ENCODE results near the gene HERC3. TPM values are rescaled to one million over a fixed set of nuclear protein-coding genes. Genes with fewer than 3 reads are reported as not detected.

HERC3 gene
- total RNA-seq, 4 donors from 2014 or later, result 37.4 to 75.4 (median 47.8) TPM

DNA sequence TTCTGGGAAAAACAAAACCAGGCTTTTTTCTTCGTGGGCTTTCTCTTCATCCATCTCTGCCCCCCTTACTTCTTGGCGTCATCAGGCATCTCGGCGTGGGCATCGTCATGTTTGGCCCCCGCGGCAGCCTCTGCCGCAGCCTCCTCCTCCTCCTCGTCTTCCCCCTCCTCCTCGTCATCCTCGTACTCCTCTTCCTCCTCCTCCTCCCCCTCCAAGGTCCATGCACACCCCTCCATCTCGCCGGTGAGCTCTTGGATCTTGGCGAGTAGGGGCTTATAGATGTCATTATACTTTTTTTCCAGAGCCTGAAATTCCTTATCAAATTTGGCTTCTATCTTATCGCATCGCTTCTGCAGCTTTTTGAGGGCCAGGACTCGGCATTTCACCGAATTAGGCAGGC is 104.9 kb downstream of the HERC3 start:
- H3K9me3 ChIP-seq, result no peaks in the 10 kb centered on the region
- no peaks in the 10 kb centered on the region for H3K36me3 ChIP-seq
- no peaks in the 10 kb centered on the region for H3K4me1 ChIP-seq
- no peak for TF ChIP-seq POLR2A (IDR thresholded peaks at IDR 0.05)
- TF ChIP-seq, protein P1, sequence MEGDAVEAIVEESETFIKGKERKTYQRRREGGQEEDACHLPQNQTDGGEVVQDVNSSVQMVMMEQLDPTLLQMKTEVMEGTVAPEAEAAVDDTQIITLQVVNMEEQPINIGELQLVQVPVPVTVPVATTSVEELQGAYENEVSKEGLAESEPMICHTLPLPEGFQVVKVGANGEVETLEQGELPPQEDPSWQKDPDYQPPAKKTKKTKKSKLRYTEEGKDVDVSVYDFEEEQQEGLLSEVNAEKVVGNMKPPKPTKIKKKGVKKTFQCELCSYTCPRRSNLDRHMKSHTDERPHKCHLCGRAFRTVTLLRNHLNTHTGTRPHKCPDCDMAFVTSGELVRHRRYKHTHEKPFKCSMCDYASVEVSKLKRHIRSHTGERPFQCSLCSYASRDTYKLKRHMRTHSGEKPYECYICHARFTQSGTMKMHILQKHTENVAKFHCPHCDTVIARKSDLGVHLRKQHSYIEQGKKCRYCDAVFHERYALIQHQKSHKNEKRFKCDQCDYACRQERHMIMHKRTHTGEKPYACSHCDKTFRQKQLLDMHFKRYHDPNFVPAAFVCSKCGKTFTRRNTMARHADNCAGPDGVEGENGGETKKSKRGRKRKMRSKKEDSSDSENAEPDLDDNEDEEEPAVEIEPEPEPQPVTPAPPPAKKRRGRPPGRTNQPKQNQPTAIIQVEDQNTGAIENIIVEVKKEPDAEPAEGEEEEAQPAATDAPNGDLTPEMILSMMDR (IDR thresholded peaks at IDR 0.05), result no peak
- H3K4me3 ChIP-seq (replicated peaks in 1 of 3), result peak overlapping the region; percentile 10 to 52 (median 16)
- intact Hi-C loops (cut with DNase I), result no loop called here
- peak; percentile 16 to 26 for DNase-seq
- H3K27me3 ChIP-seq, result no peaks in the 10 kb centered on the region
- WGBS, 2 donors, result 43 to 58% methylated on average over 18 of the region's 18 CpGs
- peak overlapping the region; percentile 69 to 71 (median 71) for H3K27ac ChIP-seq

DNA sequence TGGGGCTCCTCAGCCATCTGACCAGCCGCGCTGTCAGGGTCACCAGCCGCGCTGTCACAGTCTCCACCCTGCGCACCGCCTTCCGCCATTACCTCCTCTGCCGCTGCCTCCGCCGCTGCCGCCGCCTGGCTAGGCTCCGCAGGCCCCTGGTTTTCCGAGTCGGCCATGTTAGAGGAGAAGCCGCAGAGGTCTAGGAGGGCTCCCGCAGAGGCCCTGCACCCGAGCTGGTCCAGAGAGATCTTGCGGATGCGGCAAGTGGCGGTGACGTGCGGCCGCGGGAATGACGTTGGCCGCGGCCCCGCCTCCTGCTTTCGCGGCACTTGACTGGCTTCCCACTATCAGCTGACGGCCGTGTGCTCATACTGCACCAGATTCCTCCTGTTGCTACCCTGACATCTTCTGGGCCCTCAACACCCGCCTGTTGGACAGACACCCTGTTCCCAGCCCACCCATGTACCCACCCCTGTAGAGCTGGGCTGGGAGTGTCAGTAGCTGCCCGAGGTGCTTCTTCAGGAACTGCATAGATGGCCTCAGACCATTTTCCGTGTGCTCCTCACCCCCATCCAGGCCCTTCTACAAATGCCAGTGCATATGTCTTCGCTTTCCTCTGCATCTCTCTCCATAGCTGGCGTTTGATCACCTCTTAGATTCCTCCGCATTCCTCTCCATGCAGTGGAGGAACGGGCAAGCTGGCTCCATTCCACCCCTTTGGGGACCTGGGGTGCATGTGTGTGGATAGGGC is 105.5 kb downstream of the HERC3 start, which contains the start of gene NAP1L5:
Gene NAP1L5 (minus strand): TSS at position 242 of the 742 bp plus-strand sequence. CDS start 75 bp downstream, at position 167.
- Histone ChIP-seq H3K27ac (peak within 1 kb of the TSS; percentile 69 to 71 (median 71)), H3K36me3 (no peaks in the 10 kb centered on the region), H3K4me1 (no peaks in the 10 kb centered on the region), H3K9me3 (no peaks in the 10 kb centered on the region), H3K27me3 (no peaks in the 10 kb centered on the region), H3K4me3 (replicated peaks in 1 of 3) (peak within 1 kb of the TSS; percentile 10 to 52 (median 16))
- intact Hi-C loops (cut with DNase I), result no loop called here
- DNase-seq, result peak; percentile 61 to 62
- WGBS, 2 donors, result 74 to 77% methylated on average over 35 to 40 of the region's 40 CpGs
- TF ChIP-seq POLR2A (IDR thresholded peaks at IDR 0.05), result peak in 1 of 2 donors; percentile 65
- TF ChIP-seq, protein P1 (IDR thresholded peaks at IDR 0.05), result no peak

GRCh38 chr4:88698519-88698918 is 106.2 kb downstream of the HERC3 start:
- Histone ChIP-seq H3K27ac (no peak overlapping the region), H3K27me3 (no peaks in the 10 kb centered on the region), H3K36me3 (no peaks in the 10 kb centered on the region), H3K4me3 (replicated peaks in 1 of 3) (no peak overlapping the region), H3K4me1 (no peaks in the 10 kb centered on the region), H3K9me3 (no peaks in the 10 kb centered on the region)
- no peak for DNase-seq
- TF ChIP-seq POLR2A (IDR thresholded peaks at IDR 0.05), result no peak
- TF ChIP-seq, protein P1 (IDR thresholded peaks at IDR 0.05), result no peak
- 97 to 98% methylated on average over 7 of the region's 7 CpGs for WGBS, 2 donors
- intact Hi-C loops (cut with DNase I), result no loop called here

- Histone ChIP-seq H3K36me3 (no peaks in the 10 kb centered on the region), H3K4me1 (peaks cover 8 to 10% of the 10 kb centered on the region in 2 donors), H3K9me3 (no peaks in the 10 kb centered on the region), H3K27ac (no peak overlapping the region), H3K4me3 (replicated peaks in 1 of 3) (no peak overlapping the region), H3K27me3 (no peaks in the 10 kb centered on the region)
- TF ChIP-seq, protein P1 (IDR thresholded peaks at IDR 0.05), result no peak
- TF ChIP-seq POLR2A (IDR thresholded peaks at IDR 0.05), result no peak
- intact Hi-C loops (cut with DNase I), result loop anchor here (10.0 kb wide), 1 partner anchor 112 kb away; no protein-coding TSS in a partner anchor
- DNase-seq, result no peak
- WGBS, 2 donors, result 85 to 86% methylated on average over 2 of the region's 2 CpGs
Observed at GRCh38 chr4:88702782-88703181, 110.5 kb downstream of the HERC3 start.

GRCh38 chr4:88705223-88705622 is 112.9 kb downstream of the HERC3 start:
- Histone ChIP-seq H3K27ac (peak overlapping the region in 2 of 3 donors; percentile 3 to 29), H3K4me1 (peaks cover 8 to 10% of the 10 kb centered on the region in 2 donors), H3K27me3 (no peaks in the 10 kb centered on the region), H3K4me3 (replicated peaks in 1 of 3) (no peak overlapping the region), H3K36me3 (no peaks in the 10 kb centered on the region), H3K9me3 (no peaks in the 10 kb centered on the region)
- intact Hi-C loops (cut with DNase I), result loop anchor here (5.0 to 10.0 kb wide), 2 partner anchors 110 to 317 kb away; no protein-coding TSS in a partner anchor
- TF ChIP-seq POLR2A (IDR thresholded peaks at IDR 0.05), result no peak
- TF ChIP-seq, protein P1 (IDR thresholded peaks at IDR 0.05), result no peak
- DNase-seq, result no peak

Measured in thyroid gland (tissue), 4 donors.